Activated T-helper 1 cell treated with anti-CD3 and anti-CD28 coated beads, Interleukin-2, amount 50 U/mL, for 16 hours (primary cell): ENCODE results near the gene GYPB.
"Not testable (repeated sequence)": the region's sequence is repeated elsewhere in the genome, so short reads cannot be mapped to it uniquely, and the experiment has no call there.

ENCODE experiments used
- DNase-seq, 2 donors: peaks; one replicate each; pipeline ENCODE4 v3.0.0-alpha.2; 2020; ENCODE audit warnings: low read depth in 1 of 2, low spot score in 1 of 2

The GYPB gene

GRCh38 chr4:143950185-143950584 is 69.0 kb downstream of the GYPB start:
- DNase-seq: not testable (repeated sequence)

- DNase-seq: not testable (repeated sequence)
These were observed 71.7 kb downstream of the GYPB start for GRCh38 chr4:143947493-143947892.
